ENCODE results near the gene THADA.

DNA sequence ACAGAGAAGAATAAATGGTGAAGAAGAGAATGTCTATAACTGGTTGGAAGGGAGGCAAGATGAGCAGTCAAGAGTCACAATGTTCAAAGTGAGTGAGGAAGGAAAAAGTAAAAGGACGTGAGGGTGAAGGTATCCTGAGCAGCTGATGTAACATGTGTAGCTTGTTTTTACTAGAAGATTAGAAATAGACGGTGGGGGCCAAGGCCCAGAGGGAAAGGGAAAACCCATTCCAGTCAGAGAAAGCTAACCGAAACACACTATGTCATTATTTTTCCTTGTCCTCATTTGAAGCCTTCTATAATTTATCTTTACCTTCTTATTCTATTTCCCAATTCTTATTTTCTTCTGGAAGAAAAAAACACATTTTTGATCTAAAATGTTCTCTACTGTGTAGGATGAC, 176.6 kb downstream of the THADA start:
- TF ChIP-seq POLR2A (IDR thresholded peaks at IDR 0.05) (no peak), POLR2AphosphoS5 (IDR thresholded peaks at IDR 0.05) (no peak), EP300 (IDR thresholded peaks at IDR 0.05) (no peak)
- TF ChIP-seq, protein P1, sequence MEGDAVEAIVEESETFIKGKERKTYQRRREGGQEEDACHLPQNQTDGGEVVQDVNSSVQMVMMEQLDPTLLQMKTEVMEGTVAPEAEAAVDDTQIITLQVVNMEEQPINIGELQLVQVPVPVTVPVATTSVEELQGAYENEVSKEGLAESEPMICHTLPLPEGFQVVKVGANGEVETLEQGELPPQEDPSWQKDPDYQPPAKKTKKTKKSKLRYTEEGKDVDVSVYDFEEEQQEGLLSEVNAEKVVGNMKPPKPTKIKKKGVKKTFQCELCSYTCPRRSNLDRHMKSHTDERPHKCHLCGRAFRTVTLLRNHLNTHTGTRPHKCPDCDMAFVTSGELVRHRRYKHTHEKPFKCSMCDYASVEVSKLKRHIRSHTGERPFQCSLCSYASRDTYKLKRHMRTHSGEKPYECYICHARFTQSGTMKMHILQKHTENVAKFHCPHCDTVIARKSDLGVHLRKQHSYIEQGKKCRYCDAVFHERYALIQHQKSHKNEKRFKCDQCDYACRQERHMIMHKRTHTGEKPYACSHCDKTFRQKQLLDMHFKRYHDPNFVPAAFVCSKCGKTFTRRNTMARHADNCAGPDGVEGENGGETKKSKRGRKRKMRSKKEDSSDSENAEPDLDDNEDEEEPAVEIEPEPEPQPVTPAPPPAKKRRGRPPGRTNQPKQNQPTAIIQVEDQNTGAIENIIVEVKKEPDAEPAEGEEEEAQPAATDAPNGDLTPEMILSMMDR (IDR thresholded peaks at IDR 0.05), result no peak
